ENCODE results near the gene WDR20. TPM values are rescaled to one million over a fixed set of nuclear protein-coding genes. Genes with fewer than 3 reads are reported as not detected.

The WDR20 gene
- total and polyA plus RNA-seq, 2 of the 4 experiments (the other 2 are of a cell fraction) = 20.3 to 27.4 TPM

DNA sequence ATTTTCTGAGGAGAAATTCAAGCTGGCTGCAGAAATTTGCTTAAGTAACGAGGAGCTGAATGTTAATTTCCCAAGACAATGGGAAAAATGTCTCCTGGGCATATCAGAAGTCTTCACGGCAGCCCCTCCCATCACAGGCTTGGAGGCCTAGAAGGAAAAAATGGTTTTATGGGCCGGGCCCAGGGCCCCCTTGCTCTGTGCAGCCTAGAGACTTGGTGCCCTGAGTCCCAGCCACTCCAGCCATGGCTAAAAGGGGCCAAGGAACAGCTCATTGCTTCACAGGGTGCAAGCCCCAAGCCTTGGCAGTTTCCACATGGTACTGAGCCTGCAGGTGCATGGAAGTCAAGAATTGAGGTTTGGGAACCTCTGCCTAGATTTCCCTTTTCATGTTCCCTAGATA lies 28.6 kb upstream of the WDR20 start:
- no peaks in the 10 kb centered on the region for H3K79me1 ChIP-seq (ENCODE audit: low read depth in 1 of 2, low read length in 2 of 2)
- no peak overlapping the region for H4K91ac ChIP-seq (ENCODE audit: insufficient read depth, low read depth, low read length)
- dilution Hi-C loops (cut with HindIII; ENCODE audit: low sequenced_read_pairs, unreplicated experiment) = no loop called here
- intact Hi-C loops (cut with micrococcal nuclease) = no loop called here
- CTCF ChIA-PET = no interaction called here
- no peak overlapping the region for H3K4me2 ChIP-seq (ENCODE audit: low read depth, low read length)
- H3K4me3 ChIP-seq (ENCODE audit: insufficient read depth, low read depth, low read length) = no peak overlapping the region
- no peak overlapping the region for H4K8ac ChIP-seq (ENCODE audit: low read depth in 2 of 2, low read length in 2 of 2)
- no peak overlapping the region for H2BK15ac ChIP-seq (ENCODE audit: low read depth, low read length)
- no peak overlapping the region for H3K14ac ChIP-seq (replicated peaks; ENCODE audit: low read depth, low read length)
- H4K20me1 ChIP-seq (ENCODE audit: insufficient read depth, low read length) = no peaks in the 10 kb centered on the region
- H3K9ac ChIP-seq (ENCODE audit: low read depth, low read length) = no peak overlapping the region
- H3K9me1 ChIP-seq (ENCODE audit: insufficient read depth, low read length) = no peaks in the 10 kb centered on the region
- no peak overlapping the region for H2BK120ac ChIP-seq (ENCODE audit: low read depth, low read length)
- no peak overlapping the region for H2AK9ac ChIP-seq (replicated peaks; ENCODE audit: low read depth, low read length, poor library complexity)
- no peaks in the 10 kb centered on the region for H3K4me1 ChIP-seq (ENCODE audit: control insufficient read depth, insufficient read depth, low read length)
- DNase-seq (no peak), ATAC-seq (ENCODE audit: low read depth) (no peak)
- H3K18ac ChIP-seq (ENCODE audit: low read depth, low read length) = no peak overlapping the region
- no peak overlapping the region for H2BK5ac ChIP-seq (ENCODE audit: low read depth, low read length, poor library complexity, severe bottlenecking)
- no peak overlapping the region for H3K4ac ChIP-seq (ENCODE audit: low read depth, low read length)
- H3K36me3 ChIP-seq (ENCODE audit: control insufficient read depth, insufficient read depth, low read length) = no peaks in the 10 kb centered on the region
- no peak for TF ChIP-seq RCOR1 (IDR thresholded peaks at IDR 0.05; ENCODE audit: insufficient replicate concordance, low read length)
- no peak for TF ChIP-seq POLR2A (IDR thresholded peaks at IDR 0.05; ENCODE audit: low read depth, low read length)
- no peak for TF ChIP-seq USF2 (IDR thresholded peaks at IDR 0.05; ENCODE audit: low read depth, low read length)
- TF ChIP-seq MAZ (IDR thresholded peaks at IDR 0.05; ENCODE audit: borderline replicate concordance, low read depth, low read length) = no peak
- TF ChIP-seq SMC3 (IDR thresholded peaks at IDR 0.05; ENCODE audit: low read depth, low read length) = no peak
- no peak for TF ChIP-seq NFE2L2 (IDR thresholded peaks at IDR 0.05; ENCODE audit: low read depth, low read length)
- TF ChIP-seq MAFK (IDR thresholded peaks at IDR 0.05; ENCODE audit: low read depth, low read length) = no peak
- no peak for TF ChIP-seq BHLHE40 (IDR thresholded peaks at IDR 0.05; ENCODE audit: low read depth, low read length)
- TF ChIP-seq CEBPB (IDR thresholded peaks at IDR 0.05; ENCODE audit: low read depth, low read length) = no peak
- TF ChIP-seq, protein P1, sequence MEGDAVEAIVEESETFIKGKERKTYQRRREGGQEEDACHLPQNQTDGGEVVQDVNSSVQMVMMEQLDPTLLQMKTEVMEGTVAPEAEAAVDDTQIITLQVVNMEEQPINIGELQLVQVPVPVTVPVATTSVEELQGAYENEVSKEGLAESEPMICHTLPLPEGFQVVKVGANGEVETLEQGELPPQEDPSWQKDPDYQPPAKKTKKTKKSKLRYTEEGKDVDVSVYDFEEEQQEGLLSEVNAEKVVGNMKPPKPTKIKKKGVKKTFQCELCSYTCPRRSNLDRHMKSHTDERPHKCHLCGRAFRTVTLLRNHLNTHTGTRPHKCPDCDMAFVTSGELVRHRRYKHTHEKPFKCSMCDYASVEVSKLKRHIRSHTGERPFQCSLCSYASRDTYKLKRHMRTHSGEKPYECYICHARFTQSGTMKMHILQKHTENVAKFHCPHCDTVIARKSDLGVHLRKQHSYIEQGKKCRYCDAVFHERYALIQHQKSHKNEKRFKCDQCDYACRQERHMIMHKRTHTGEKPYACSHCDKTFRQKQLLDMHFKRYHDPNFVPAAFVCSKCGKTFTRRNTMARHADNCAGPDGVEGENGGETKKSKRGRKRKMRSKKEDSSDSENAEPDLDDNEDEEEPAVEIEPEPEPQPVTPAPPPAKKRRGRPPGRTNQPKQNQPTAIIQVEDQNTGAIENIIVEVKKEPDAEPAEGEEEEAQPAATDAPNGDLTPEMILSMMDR (conservative IDR thresholded peaks at IDR 0.05; ENCODE audit: low read depth, low read length) = no peak
- TF ChIP-seq, protein P2, sequence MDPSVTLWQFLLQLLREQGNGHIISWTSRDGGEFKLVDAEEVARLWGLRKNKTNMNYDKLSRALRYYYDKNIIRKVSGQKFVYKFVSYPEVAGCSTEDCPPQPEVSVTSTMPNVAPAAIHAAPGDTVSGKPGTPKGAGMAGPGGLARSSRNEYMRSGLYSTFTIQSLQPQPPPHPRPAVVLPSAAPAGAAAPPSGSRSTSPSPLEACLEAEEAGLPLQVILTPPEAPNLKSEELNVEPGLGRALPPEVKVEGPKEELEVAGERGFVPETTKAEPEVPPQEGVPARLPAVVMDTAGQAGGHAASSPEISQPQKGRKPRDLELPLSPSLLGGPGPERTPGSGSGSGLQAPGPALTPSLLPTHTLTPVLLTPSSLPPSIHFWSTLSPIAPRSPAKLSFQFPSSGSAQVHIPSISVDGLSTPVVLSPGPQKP (IDR thresholded peaks at IDR 0.05; ENCODE audit: borderline replicate concordance, low read depth, low read length) = no peak
- TF ChIP-seq MXI1 (IDR thresholded peaks at IDR 0.05; ENCODE audit: borderline replicate concordance, low read depth, low read length) = no peak
- TF ChIP-seq RAD21 (IDR thresholded peaks at IDR 0.05; ENCODE audit: low read length) = no peak
- no peak for TF ChIP-seq FOS (IDR thresholded peaks at IDR 0.05; ENCODE audit: low read depth, low read length)
- no peak for TF ChIP-seq RFX5 (IDR thresholded peaks at IDR 0.05; ENCODE audit: low read depth, low read length)
- no peak for TF ChIP-seq CHD1 (IDR thresholded peaks at IDR 0.05; ENCODE audit: low read depth, low read length)
- no peak overlapping the region for H4K5ac ChIP-seq (ENCODE audit: low read depth, low read length)
- no peak overlapping the region for H2BK20ac ChIP-seq (ENCODE audit: low read depth, low read length)
- H2AFZ ChIP-seq (replicated peaks; ENCODE audit: low read length, poor library complexity) = no peak overlapping the region
- H3K9me3 ChIP-seq (ENCODE audit: control insufficient read depth, insufficient read depth, low read length) = peaks cover 6% of the 10 kb centered on the region; the same call in 1 of the 2 replicates
- WGBS, 2 experiments (ENCODE audit: extremely low coverage in 2 of 2, insufficient read length in 1 of 2) = no CpG with 5 or more reads among the region's 3 CpGs
- in situ Hi-C loops (cut with MboI; ENCODE audit: low sequenced_read_pairs) = no loop called here
- BruUV-seq (replicated peaks) = no TSS peak
- H3K27ac ChIP-seq (ENCODE audit: insufficient read depth, low read length) = no peak overlapping the region
- no peak overlapping the region for H3K23ac ChIP-seq (ENCODE audit: low read depth, low read length)
- no peak overlapping the region for H3K56ac ChIP-seq (ENCODE audit: extremely low read depth, insufficient read depth, low read length)
- POLR2A ChIA-PET (ENCODE audit: unreplicated experiment) = no interaction called here
- no peak overlapping the region for H2AK5ac ChIP-seq (ENCODE audit: low read depth, low read length)
- no peaks in the 10 kb centered on the region; the same call in 1 of the 2 replicates for H3K27me3 ChIP-seq (ENCODE audit: control insufficient read depth, insufficient read depth, low read length)
